Right lobe of liver (tissue), 4 donors: ENCODE measurements around the gene FEV.

Experiments
- CTCF ChIP-seq, 4 donors: fragments of 200-600 bp in 3 of 4; fragments of 450-650 bp in 1 of 4; IDR thresholded peaks; one replicate each; pipeline versions ENCODE4 v1.5.1 to v1.8.0; 2016 to 2022; ENCODE audit warnings: antibody characterized with exemption in 4 of 4, mild to moderate bottlenecking in 2 of 4
- POLR2A ChIP-seq: fragments of 450-650 bp; IDR thresholded peaks from one replicate; pipeline ENCODE4 v1.6.1; 2017; ENCODE audit warnings: antibody characterized with exemption, mild to moderate bottlenecking
- donor health status: DM: no; HTN: no; CAD: no.
- donor health status: DM: no; HTN: no; CAD: no.
- donor health status: DM: no; HTN: yes; CAD: no.

- TF ChIP-seq CTCF (IDR thresholded peaks at IDR 0.05) (no peak), POLR2A (no peak)
Observed at GRCh38 chr2:218991674-218992168, 6.7 kb upstream of the FEV start.
